ENCODE measurements around the gene PPP2R3C.

The PPP2R3C gene

DNA sequence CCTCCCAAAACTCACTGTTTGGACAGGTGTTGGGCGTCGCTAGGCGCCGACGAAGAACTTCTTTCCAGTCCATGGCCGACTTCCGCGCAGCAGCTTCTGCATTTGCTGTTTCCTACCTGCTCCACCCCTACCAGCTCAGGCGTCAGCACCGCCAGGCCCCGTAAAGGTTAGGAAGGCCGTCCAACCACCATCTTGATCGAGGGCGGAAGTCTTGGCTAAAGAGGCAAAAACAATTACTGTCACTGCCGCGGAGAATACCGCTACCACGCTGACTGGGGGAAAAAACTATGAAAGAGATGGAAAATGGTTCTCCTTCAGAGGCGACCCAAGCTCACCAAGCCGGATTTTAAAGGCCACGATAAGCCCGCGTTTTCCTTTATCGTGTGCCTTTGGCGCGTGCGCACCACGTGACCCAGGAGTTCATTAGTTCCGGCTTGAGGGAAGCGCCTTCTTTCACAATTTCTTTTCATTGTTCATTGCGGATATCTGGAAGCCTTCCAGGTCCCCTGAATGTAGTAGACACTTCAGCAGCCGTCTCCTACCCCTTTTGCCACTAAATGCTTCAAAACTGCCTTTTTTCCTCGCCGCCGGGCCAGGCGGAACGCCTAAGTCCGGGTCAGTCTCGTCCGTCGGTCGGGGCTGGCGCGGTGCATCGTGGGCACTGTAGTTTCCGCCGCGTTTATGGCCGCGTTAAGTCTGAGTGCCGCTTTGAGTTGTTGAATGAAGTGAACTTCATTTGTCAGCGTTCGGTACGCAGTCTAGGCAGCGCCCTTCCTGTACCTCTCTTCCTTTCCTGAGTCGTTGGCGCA, at the start of gene PPP2R3C, which contains the start of gene PRORP:
Gene PPP2R3C (minus strand): TSS at position 104 of the 809 bp plus-strand sequence. CDS start 31 bp downstream, at position 73.
Gene PRORP (plus strand): TSS at position 666 of the 809 bp plus-strand sequence. CDS start 694 bp downstream, outside the sequence.
- in situ Hi-C loops (cut with HindIII; ENCODE audit: low sequenced_read_pairs): no loop called here

DNA sequence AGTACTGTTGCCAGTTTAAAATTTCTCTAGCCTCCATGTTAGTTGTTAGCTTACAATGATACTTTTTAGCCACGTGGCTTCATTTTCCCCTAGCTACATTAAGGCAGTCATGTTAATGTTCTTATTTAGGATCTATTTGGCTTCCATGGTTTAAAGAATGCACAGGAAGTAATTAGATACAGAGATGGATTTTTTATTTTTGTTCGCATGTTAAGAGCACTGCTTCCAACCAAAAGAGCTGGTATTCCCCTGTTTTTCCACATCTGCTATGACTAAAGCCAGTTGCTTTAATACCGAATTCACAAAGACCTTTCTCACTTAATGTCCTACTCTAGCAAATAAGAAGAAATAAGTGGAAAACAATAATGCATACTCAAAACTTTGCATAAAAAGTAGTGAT, 45.7 kb upstream of the PPP2R3C start:
- in situ Hi-C loops (cut with HindIII; ENCODE audit: low sequenced_read_pairs): no loop called here

DNA sequence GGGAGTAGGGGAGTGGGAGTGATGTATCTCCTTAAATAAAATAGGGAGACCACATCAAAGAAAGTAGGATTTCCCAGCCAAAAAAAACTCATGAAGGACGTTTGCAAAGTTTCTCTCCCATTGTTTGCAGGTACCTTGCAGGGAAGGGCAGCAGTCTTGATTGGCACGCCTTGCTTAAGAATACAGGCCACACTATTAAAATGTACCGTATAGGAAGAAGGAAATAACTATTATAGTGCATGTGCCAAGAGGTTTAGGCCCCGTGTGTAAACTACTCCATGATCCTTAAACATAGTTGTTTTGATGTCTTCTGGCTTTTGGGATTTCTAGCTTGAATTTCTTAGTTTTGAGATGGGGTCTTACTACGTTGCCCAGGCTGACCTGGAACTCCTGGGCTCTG, 43.1 kb upstream of the PPP2R3C start:
- in situ Hi-C loops (cut with HindIII; ENCODE audit: low sequenced_read_pairs): no loop called here

DNA sequence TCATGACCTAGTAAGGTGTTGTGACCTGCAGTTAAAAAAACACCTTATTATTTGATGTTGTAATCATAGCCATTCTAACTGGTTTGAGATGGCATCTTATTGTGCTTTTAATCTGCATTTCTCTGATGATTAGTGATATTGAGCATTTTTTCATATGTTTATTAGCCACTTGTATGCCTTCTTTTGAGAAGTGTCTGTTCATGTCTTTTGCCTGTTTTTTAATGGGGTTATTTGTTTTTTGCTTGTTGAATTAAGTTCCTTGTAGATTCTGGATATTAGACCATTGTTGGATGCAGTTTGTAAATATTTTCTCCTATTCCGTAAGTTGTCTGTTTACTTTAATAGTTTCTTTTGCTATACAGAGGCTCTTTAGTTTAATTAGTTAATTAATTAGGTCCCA, 41.6 kb upstream of the PPP2R3C start:
- in situ Hi-C loops (cut with HindIII; ENCODE audit: low sequenced_read_pairs): no loop called here

DNA sequence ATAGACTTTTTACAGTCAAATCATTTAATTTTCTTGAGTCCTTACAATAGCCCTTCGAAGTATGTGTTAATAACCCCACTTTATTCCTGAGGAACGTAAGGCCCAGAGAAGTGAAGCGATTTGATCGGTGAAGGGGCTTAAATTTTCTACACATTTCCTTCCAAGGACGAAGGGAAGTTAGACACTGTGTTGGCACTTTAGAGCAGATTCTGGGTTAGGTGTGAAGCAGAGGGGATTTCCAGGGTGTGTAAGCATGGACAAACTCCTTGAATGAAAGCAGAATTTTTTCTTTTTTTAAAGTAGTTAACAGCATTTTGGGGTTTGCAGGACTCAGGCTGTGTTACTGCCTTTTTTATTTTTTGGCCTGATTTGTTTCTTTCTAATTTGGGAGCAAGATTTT, 39.4 kb upstream of the PPP2R3C start:
- in situ Hi-C loops (cut with HindIII; ENCODE audit: low sequenced_read_pairs): no loop called here

DNA sequence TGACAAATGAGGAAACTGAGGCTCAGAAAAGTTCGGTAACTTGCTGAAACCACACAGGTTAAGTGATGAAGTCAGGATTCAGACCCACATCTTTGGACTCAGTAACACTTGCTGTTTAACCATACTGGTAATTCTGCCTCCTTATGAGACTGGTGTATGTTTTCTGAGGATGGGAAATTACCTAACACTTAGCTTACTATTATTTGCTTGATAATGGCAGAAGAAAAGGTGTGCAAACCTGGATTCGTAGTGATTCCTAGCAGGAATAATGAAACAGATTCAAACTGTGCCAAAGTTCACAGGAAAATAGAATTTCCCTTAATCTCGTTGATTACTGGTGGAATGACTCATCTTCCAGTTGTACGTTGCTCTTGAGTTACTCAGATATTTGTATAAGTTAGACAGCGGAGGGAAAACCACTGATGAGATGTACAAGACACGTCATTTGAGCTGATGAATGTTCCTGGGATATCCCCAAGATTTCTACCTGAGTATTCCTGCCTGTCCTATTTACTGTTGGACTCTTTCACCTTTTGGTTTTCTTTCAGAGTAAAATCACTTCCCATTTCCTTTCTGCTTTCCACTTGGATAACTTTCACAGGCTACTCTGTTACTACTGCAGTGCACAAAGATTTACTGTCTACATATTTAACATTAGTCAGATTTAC, 38.1 kb upstream of the PPP2R3C start:
- in situ Hi-C loops (cut with HindIII; ENCODE audit: low sequenced_read_pairs): no loop called here

DNA sequence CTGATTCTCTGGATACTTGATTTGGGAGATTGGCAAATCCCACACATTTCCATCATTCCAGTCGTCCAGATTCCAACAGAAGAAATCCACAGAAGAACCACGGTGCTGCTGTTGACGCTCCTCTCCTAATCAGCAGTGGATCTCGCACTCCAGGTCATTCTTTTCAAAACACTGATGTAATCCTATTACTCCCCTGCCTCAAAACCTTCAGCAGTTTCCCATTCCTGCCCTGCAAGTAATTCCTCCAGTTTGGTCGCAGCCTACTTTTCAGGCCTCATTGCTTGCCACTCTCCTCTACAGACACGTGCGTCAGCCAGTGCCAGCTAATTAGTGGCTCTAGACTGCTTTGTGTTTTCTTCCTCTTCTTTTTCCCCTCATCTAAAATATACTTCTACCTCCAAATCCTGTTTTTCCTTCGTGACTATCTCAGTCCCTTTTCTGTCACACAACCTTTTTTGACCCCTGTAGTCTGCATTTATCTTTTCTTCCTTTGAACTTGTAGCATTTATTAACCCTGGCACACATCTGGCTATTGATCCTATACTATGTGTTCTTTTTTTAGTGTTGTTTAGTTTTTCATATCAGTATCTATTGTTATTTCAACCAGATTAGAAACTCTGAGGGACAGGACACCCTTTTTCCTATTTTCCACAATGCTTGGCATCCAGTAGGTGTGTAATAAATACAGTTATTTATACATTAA, 37.3 kb upstream of the PPP2R3C start:
- in situ Hi-C loops (cut with HindIII; ENCODE audit: low sequenced_read_pairs): no loop called here

DNA sequence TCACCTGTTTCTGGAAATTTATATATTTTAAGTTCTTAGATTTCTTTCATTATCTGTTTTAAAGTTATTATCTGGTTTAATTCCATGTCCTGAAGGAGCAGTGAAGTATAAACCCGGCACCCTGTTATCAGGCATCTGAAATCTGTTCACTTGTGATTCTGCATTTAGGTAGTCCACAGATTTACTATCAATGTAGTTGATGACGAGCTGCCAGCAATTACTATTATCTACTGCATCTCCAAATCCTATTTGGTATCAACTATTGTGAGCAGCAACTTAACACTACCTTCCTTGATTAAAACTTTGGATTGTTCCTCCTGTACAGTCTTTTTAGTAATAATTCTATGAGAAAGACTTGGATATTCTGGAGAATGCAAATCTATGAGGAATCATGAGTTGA, 36.7 kb upstream of the PPP2R3C start:
- in situ Hi-C loops (cut with HindIII; ENCODE audit: low sequenced_read_pairs): no loop called here

DNA sequence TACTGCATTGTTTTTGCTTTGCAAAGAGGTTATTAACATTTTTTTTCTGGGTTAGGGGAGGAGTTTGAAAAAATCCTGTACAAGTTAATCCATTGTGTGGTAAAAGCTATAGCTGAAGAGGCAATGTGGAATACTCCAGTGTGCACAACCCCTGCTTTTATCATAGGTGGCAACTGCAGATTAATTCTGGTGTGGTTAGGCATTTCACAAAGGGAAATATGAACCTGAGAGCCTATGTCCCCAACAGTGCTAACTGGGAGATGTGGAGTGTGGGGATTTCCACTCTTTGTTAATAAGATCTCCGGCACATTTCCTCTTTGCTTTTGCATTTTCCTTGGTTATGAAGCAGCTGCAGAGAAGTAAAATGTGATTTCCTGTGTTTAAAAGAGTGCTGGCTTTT, 34.2 kb upstream of the PPP2R3C start:
- in situ Hi-C loops (cut with HindIII; ENCODE audit: low sequenced_read_pairs): no loop called here

DNA sequence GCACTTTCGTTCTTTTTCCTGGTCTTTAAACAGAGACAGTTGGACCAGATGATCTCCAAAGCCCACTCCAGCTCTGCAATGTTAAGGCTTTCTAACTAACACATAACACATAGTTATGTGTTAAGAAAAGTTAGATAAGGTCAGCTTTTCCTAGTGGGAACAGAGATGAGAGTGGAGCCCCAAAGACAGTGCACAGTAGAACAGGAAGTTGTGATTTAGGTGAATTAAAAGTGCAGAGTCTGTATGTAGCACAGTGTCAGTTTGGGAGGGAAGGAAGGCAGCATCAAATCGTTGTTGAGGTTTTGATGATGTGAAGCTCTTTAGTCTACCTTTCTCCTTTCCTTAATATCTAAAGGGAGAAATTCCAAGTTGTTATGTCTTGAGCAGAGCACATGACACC, 32.2 kb upstream of the PPP2R3C start:
- in situ Hi-C loops (cut with HindIII; ENCODE audit: low sequenced_read_pairs): loop anchor here (5.0 kb wide), 1 partner anchor 93 kb away; no protein-coding TSS in a partner anchor

DNA sequence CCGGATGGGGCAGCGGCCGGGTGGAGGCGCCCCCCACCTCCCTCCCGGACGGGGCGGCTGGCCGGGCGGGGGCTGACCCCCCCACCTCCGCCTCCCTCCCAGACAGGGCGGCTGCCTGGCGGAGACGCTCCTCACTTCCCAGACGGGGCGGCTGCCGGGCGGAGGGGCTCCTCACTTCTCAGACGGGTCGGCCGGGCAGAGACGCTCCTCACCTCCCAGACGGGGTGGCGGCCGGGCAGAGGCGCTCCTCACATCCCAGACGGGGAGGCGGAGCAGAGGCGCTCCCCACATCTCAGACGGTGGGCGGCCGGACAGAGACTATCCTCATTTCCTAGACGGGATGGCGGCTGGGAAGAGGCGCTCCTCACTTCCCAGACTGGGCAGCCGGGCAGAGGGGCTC, 30.7 kb upstream of the PPP2R3C start:
- in situ Hi-C loops (cut with HindIII; ENCODE audit: low sequenced_read_pairs): loop anchor here (5.0 kb wide), 1 partner anchor 95 kb away; no protein-coding TSS in a partner anchor

DNA sequence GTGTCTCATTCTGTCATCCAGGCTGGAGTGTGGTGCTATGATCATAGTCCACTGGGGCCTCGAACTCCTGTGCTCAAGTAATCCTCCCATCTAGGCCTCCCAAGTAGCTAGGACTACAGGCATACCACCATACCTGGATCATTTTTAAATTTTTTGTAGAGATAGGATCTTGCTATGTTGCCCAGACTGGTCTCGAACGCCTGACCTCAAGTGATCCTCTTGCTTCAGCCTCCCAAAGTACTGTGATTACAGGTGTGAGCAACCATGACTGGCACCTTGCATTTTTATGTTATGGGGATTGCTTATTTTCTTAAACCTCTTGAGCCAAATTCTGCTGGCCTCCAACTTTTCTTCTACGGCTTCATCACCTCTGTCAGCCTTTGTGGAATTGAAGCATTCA, 27.4 kb upstream of the PPP2R3C start:
- in situ Hi-C loops (cut with HindIII; ENCODE audit: low sequenced_read_pairs): loop anchor here (5.0 kb wide), 1 partner anchor 258 kb away; no protein-coding TSS in a partner anchor

DNA sequence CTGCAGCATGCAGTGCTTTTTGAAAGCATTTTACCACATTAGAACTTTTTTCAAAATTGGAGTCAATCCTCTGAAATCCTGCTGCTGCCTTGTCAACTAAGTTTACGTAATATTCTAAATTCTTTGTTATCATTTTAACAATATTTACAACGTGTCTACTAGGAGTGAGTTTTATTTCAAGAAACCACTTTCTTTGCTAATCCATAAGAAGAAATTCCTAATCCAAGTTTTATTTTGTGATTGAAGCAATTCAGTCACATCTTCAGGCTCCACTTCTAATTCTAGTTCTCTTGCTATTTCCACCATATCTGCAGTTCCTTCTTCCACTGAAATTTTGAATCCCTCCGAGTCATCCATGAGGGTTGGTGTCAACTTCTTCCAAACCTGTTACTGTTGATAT, 25.9 kb upstream of the PPP2R3C start:
- in situ Hi-C loops (cut with HindIII; ENCODE audit: low sequenced_read_pairs): loop anchor here (5.0 kb wide), 1 partner anchor 260 kb away; no protein-coding TSS in a partner anchor

DNA sequence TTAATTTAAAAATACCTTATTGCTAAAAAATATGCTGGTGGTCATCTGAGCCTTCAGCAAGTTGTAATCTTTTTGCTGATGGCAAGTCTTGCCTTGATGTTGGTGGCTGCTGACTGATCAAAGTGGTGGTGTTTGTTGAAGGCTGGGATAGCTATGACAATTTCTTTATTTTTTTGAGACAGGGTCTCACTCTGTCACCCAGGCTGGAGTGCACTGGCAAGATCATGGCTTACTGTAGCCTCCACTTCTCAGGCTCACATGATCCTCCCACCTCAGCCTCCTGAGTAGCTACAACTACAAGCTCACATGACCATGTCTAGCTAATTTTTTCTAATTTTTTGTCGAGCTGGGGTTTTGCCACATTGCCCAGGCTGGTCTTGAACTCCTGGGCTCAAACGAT, 25.4 kb upstream of the PPP2R3C start:
- in situ Hi-C loops (cut with HindIII; ENCODE audit: low sequenced_read_pairs): loop anchor here (5.0 kb wide), 1 partner anchor 260 kb away; no protein-coding TSS in a partner anchor

DNA sequence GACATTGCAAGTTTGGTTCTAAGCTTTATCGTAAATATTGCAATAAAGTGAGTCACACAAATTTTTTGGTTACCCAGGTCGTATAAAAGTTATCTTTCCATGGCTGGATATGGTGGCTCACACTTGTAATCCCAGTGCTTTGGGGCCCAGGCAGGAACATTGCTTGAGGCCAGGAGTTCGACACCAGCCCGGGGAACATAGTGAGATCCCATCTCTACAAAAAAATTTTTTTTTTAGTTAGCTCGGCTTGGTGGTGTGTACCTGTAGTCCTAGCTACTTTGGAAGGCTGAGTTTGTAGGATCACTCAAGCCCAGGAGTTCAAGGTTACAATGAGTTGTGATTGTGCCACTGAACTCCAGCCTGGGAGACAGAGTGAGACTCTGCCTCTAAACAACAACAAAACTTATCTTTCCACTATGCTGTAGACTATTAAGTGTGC, 24.9 kb upstream of the PPP2R3C start:
- in situ Hi-C loops (cut with HindIII; ENCODE audit: low sequenced_read_pairs): loop anchor here (5.0 kb wide), 1 partner anchor 261 kb away; no protein-coding TSS in a partner anchor

DNA sequence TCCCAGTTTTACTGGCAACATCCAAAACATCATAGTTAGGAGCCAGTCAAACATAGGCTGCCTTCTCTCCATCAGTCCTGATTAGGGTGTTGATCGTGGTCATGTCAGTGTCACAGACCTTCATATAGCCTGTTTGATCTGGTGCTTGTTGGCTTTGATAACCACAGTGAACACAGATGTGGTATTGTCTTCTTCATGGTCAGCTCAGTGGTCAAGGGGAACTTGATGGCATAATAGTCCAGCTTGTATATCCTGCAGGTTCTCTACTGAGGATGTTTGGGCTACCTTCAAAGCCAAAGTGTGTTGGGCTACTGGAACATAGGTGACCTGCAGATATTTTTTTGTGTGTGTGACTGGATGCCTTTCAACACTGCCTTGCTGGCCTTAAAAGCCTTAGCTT, 22.2 kb upstream of the PPP2R3C start:
- in situ Hi-C loops (cut with HindIII; ENCODE audit: low sequenced_read_pairs): no loop called here

DNA sequence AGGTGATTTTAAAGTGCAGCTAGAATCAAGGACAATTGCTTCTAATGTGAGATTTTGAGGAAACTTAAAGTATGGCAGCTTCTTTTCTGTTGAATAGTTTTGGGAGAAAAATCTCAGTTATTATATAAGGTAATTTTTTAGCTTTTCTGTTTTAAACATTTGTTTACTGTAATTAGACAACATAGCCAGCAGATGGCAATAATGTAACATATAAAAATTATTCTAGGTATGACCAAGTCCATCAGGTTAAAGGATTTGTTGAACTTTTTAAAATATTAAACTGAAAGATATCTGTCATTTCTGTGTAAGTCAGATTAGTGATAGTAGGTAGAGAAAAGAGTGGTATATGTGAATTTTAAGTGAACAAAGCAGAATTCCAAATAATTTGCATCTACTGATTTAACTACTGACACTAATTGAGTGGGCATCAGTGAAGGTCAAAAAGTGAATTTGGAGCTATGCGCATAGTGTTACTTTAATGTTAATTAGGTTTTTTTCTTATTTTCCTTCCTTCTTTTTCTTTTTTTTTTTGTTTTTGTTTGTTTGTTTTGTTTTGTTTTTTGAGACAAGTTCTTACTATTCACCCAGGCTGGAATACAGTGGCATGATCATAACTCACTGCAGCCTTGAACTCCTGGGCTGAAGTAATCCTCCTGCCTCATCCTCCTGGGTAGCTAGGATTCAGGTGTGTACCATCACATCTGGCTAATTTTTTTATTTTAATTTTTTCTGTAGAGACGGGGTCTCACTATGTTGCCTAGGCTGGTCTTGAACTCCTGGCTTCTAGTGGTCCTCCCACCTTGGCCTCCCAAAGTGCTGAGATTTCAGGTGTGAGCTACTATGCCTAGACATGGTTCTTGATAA, 19.2 kb upstream of the PPP2R3C start:
- in situ Hi-C loops (cut with HindIII; ENCODE audit: low sequenced_read_pairs): no loop called here

DNA sequence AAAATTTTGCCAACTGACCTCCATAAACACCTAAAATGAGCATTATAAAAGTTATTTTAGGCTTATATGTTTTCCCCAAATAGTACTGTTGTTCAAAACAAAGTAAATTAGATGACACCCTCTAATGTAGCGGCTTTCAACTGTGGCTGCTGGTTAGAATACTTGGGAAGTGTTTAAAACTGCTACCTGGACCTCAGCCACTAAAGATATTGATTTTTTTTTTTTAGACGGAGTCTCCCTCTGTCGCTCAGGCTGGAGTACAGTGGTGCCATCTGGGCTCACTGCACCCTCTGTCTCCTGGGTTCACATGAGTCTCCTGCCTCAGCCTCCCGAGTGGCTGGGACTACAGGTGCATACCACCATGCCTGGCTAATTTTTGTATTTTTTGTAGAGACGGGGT, 16.8 kb upstream of the PPP2R3C start:
- in situ Hi-C loops (cut with HindIII; ENCODE audit: low sequenced_read_pairs): no loop called here

DNA sequence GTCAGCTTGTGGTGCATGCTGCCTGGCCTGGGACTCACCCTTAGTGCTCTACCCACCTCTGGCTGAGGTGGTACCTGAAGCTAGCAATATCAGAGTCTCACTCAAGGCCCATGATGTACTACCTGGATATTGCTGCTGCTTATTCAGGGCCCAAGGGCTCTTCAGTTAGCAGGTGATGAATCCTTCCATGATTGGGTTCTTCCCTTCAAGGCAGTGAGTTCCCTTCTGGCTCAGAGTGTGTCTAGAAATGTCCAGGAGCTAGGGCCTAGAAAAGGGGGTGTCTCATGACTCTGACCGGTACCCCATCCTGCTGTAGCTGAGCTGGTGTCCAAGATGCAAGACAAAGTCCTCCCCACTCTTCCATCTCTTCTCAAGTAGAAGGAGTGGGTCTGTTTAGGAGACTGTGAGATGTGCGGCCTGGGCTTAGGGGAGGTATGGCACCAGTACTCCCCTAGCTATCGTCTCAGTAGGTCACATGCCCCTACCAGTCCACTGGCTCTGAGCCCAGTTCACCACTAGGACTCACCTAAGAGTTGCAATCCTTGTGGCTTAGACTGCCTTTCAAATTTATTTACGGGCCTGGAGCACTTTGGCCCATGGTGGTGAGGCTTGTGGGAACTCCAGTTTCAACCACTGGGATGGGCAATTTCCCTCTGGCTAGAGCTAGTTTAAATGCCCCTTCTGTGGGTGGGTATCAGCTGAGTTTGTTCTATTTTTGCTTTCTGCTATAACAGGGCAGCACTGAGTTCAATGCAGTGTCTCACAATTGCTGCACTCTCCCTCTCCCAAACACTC, 12.7 kb upstream of the PPP2R3C start:
- in situ Hi-C loops (cut with HindIII; ENCODE audit: low sequenced_read_pairs): no loop called here

Measured in endothelial cell of hepatic sinusoid (primary cell).